ENCODE measurements around the gene CORO2B. TPM values are rescaled to one million over a fixed set of nuclear protein-coding genes. Genes with fewer than 3 reads are reported as not detected.
"Not testable (repeated sequence)": the region's sequence is repeated elsewhere in the genome, so short reads cannot be mapped to it uniquely, and the experiment has no call there.

CORO2B gene
- total RNA-seq, 1 donor from 2014 or later = 2.9 TPM

GRCh38 chr15:68730976-68731897 lies 152.4 kb downstream of the CORO2B start:
- DNase-seq (ENCODE audit: low read depth) = no peak

GRCh38 chr15:68732451-68732850 lies 153.7 kb downstream of the CORO2B start:
- no peak for DNase-seq (ENCODE audit: low read depth)

- DNase-seq (ENCODE audit: low read depth) = no peak
Measured at GRCh38 chr15:68733666-68734065, 154.9 kb downstream of the CORO2B start.

DNA sequence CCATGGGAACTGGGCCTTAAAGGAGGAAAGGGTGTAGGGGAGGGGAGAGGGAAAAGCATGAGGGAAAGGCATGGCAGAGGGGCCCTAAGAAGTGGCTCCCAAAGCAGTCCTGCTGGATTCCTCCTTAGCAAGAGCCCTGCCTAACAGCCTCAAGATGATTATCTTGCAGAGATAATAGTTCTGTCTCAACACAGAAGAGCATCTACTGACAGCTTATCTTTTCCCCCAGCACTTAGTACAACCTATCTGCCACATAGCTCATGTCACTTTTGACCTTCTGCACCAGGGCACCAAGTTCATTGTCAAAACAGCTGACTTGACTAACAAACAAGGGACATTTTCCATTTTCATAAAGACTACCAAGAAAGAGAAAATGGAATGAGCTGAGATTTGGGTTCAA lies 155.6 kb downstream of the CORO2B start:
- DNase-seq (ENCODE audit: low read depth) = no peak

- DNase-seq (ENCODE audit: low read depth) = no peak
Measured at GRCh38 chr15:68734881-68735280, 156.1 kb downstream of the CORO2B start.

DNA sequence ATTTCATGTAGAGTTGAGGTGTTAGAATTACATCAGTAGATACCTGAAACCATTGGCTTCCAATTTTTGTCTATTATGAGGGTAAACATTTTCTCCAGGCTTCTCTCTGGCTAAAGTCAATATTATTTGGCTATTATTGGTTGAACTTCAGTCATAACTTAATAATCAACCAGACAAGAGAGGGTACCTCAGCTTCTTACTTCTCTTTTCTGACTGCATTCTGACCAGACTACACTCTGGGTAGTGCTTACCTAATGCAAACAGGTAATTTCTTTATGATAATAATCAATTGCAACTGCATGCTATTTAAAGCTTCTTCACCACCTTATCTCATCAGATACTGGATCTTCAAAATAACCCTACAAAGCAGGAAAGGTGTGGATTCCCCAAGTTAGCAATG lies 156.8 kb downstream of the CORO2B start:
- DNase-seq (ENCODE audit: low read depth) = no peak

DNA sequence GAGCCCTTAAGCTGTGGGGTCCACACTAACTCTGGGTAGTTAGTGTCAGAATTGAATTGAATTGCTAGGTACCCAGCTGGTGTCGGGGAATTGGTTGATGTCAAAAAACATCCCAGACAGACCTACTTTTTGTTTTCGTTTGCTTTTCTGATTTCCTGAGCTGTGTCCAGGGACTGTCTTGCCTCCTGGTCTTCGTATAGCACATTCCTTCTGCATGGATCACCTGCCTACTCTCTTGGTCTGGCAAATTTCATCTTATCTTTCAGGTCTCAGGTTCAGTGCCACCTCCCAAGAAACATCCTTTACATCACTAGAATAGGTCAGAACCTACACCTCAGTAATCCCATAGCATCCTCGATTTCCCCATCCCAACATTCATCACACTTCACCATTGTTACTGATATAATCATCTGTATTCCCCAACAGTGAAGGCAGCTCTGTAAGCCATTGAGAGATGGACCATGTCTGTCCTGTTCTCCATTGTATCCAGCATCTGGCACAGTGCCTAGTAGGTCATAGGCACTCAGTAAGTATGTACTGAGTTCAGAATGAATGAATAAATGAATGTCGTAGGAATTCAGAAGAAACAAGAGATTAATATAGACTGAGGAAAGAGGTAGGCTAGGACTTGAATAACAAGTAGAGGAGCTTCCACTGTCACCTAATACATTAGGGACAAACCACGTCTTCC lies 160.7 kb downstream of the CORO2B start:
- DNase-seq (ENCODE audit: low read depth) = no peak

DNA sequence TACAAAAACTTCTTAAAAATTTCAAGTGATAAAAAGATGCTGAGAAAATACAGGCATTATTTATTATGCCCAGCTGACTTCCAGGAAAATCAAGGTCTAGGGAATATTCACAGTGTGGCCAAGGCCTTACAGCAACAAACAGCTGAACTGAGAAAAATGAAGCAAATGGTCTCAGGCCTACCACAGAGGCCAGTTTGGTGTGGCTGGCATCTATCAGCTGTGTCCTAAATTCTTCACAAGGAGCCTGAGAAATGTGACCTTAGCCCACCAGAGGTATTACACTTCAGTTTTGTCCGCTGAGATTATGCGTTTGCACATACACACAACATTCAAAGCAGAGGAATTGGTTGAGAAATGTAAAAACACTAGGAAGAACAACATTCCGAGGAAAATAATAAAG lies 164.5 kb downstream of the CORO2B start:
- no peak for DNase-seq (ENCODE audit: low read depth)

DNA sequence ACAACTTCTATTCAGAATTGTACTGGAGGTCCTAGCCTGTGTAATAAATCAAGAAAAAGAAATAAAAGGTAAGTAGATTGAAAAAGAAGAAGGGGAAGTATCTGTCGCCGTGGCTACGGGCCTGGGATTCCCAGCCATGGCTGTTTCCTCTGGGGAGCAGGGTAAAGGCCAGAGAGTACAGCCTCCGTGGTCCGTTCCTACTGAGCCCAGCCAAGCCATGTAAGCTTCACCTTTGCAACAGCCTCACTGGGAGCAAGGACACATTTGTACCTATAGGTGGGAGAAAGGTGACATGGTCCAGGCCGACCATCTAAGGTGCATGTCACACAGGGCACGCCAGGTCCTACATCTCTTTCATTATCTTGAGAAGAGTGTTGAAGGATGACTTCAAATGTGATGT lies 170.6 kb downstream of the CORO2B start:
- no peak for DNase-seq (ENCODE audit: low read depth)

GRCh38 chr15:68749793-68750192 lies 171.0 kb downstream of the CORO2B start:
- DNase-seq (ENCODE audit: low read depth) = no peak

DNA sequence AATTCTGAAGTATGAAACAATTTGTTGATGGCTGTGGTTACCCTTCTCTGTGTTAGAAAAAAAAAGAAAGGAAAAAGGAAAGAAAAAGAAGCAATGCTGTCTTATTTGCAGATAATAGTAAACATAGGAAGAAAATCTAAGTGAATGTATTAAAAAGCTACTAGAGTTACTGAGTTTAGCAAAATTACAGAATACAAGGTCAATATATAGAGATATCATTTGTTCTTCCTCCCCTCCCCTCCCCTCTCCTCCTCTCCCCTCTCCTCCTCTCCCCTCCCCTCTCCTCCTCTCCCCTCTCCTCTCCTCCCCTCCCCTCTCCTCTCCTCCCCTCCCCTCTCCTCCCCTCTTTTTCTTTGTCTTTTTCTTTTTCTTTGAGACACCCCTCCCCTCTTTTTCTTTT lies 172.8 kb downstream of the CORO2B start:
- no peak for DNase-seq (ENCODE audit: low read depth)

DNA sequence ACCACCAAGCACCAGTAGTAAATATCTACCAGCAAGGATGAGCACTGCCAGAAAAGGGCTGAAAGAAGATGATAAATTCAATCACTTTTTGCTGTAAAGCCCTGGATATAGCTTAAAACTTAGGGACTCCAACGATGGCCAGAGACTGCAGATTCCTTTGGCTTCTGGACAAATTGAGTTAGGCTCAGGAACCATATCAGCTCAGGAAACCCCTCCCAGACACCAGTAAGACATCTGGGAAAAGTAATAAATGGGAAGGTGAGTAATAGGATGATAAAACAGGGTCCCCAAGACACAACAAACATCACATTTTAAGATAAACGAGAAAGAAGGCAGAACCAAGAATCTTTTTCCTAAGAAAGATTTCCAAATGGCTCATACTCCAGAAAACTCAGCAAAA lies 176.9 kb downstream of the CORO2B start:
- no peak for DNase-seq (ENCODE audit: low read depth)

DNA sequence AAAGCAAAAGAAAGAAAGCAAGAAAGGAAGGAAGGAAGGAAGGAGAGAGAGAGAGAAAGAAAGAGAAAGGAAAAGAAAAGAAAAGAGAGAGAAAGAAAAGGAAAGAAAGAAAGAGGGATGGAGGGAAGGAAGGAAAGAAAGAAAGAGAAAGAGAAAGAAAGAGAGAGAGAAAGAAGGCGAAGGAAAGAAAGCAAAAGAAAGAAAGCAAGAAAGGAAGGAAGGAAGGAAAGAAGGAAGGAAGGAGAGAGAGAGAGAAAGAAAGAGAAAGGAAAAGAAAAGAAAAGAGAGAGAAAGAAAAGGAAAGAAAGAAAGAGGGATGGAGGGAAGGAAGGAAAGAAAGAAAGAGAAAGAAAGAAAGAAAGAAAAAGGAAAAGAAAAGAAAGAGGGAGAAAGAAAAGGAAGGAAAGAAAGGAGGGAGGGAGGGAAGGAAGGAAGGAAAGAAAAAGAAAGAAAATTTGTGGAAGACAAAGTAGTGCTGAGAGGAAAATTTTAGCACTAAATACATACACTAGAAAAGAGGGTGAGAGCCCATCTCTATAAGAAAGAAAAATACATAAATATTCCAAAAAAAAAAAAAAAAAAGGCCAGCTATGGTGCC lies 181.3 kb downstream of the CORO2B start:
- DNase-seq (ENCODE audit: low read depth) = not testable (repeated sequence)

DNA sequence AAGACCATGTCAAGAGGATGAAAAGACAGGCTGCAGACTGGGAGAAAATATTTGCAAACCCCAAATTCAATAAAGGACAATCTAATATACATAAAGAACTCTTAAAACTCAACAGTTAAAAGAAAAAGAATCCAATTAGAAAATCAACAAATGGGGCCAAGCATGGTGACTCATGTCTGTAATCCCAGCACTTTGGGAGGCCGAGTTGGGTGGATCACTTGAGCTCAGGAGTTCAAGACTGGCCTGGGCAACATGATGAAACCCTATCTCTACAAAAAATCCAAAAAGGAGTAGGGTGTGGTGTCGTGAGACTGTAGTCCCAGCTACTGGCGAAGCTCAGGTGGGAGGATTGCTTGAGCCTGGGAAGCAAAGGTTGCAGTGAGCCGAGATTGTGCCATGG lies 184.3 kb downstream of the CORO2B start:
- no peak for DNase-seq (ENCODE audit: low read depth)

- no peak for DNase-seq (ENCODE audit: low read depth)
Measured at GRCh38 chr15:68764090-68764489, 185.3 kb downstream of the CORO2B start.

DNA sequence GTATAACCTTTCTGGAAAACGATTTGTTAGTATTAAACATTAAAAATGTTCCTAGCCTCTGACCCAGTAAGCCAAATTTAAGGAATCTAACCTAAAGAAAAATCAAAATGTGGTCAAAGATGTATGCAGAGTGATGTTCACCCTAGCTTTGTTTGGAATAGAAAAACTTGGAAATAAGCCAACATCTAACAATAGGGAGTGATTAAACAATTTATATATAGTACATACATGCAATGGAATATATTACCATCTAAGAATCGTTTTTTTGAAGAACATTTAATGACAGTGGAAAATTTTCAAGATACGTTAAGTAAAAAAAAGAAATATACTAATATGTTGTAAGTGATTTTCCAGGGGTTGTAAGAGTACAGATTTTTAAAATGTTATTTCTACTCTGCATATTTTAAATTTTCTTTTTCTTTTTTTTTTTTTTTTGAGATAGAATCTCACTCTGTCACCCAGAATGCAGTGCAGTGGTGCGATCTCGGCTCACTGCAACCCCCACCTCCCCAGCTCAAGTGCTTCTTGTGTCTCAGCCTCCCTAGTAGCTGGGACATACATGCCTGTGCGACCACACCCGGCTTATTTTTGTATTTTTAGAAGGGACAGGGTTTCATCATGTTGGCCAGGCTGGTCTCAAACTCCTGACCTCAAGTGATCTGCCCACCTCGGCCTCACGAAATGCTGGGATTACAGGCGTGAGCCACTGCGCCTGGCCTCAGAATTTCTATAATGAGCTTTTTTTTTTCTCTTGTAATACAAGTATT lies 187.0 kb downstream of the CORO2B start:
- DNase-seq (ENCODE audit: low read depth) = no peak

DNA sequence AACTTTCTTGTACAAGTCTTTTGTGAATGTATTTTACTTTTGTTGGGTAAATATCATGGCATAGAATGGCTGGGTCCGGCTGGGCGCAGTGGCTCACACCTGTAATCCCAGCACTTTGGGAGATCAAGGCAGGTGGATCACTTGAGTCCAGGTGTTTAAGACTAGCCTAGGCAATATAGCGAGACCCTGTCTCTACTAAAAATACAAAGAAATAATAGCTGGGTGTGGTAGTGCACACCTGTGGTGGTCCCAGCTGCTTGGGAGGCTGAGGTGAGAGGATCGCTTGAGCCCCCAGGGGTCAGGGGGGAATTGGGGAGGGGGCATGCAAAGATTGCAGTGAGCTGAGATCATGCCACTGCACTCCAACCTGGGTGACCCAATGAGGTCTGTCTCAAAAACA lies 189.0 kb downstream of the CORO2B start:
- no peak for DNase-seq (ENCODE audit: low read depth)

DNA sequence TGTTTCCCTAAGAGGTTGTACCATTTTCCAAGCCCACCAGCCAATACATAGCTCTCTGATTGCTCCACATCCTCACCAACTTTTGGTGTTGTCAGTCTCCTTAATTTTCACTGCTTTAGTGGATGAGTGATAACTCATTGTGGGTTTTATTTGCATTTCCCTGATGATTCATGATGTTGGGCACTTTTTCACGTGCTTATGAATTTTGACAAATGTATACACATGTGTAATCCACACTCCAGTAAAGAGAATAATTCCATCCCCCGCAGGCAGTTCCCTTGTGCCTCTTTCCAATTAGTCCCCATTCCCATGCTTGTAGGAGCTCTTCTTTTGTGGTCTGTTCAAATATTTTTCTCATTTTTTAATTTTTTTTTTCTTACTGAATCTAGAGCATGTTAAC lies 189.5 kb downstream of the CORO2B start:
- no peak for DNase-seq (ENCODE audit: low read depth)

DNA sequence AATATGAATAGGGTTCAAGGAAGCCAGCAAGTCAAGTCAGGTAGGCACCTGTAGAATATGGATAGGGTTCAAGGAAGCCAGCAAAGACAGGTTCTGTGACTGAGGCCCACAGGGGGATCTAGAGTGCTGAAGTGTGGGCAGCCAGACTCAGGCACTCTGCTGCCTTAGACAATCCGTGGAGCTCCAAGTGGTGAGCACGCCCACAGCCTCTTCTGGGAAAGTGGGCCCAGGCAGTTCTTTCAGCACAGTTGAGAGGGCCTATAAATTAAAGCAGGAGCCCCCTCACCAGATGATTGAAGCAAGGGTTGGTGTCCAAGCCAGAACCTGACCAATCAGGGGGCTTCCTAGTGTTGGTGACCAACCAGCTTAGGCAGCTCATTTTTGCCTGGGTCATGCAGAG lies 190.9 kb downstream of the CORO2B start:
- DNase-seq (ENCODE audit: low read depth) = no peak

DNA sequence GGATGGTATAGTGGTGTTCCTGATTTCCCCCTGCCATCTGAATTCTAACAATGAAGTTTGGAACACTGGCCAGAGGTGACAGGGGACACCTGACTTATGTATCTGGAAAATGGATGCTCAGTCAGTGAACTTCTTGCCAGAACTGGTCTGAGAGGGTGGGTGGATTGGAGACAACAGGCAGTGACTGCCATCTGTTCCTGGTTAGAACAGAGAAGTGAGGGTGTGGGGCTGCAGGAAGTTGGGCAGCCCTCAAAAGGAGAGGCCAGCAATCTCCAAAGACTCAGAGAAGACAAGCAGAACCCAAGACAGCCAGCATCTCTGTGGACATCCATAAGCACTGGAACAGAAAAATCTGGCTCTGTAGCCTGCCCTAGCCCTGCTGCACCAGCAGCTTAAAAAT lies 191.4 kb downstream of the CORO2B start:
- no peak for DNase-seq (ENCODE audit: low read depth)

- DNase-seq (ENCODE audit: low read depth) = no peak
Measured at GRCh38 chr15:68773036-68773435, 194.2 kb downstream of the CORO2B start.

GRCh38 chr15:68774120-68774519 lies 195.3 kb downstream of the CORO2B start:
- no peak for DNase-seq (ENCODE audit: low read depth)
